IPS DF 4.7 (cell line): ENCODE measurements around the gene RALGAPB.

Experiments used
- DNase-seq: peaks from one replicate; pipeline ENCODE4 v3.0.0-alpha.2; 2013; ENCODE audit warnings: low spot score; ENCODE audit errors: extremely low read depth

Gene RALGAPB

DNA sequence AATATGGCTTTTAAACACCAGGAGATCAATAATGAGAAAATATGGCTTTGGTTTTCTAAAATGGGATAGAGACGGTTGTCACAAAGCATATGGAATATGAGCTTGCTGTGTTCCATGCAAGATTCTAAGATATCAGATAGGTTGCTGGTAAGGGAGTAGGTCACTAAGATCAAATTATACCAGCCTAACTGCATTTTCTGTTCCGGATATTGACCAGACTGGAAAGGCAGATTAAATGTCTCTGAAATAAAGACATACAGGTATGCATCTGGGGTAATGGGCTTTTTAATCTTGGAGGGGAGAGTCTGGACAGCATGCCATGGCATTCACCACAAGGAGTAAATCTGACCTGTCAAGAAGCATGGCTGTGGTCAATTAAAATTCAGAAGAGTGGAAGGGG, 73.1 kb downstream of the RALGAPB start:
- DNase-seq: no peak

DNA sequence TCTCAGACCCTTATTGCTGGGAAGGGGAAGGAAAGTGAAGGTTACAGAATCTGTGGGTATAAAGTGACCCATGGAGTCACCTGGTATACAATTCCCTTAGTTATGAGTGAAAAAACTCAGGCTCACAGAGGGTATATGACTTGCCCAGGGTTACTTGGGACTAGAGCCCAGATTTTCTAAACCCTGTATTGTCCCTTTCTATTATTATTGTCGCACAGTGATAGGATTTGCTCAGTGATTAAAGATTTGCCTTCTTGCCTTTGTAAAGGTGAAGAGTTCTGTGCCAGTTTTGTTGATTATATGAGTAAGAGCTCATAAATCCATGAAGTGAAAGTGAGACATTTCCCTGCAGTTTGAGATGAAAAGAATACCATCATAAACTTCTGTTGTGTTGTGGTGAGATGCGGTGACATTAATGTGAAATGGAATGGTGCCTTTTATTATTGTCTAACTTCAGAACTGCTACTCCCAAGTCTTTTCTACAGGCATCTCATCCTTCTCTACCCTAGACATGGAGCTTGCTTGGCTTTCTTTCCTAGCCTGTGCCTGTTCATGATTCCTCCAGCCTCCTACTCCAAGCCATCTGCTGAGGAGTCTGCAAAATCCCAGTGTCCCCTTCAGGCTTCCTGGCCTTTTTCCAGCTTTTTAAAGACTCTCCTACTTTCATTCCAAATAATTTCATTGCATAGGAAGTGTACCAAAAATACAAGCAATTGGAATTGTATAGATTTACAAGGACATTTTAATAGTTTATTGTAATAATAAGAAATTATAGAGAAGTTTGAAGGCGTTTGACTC, 74.8 kb downstream of the RALGAPB start:
- DNase-seq: no peak

DNA sequence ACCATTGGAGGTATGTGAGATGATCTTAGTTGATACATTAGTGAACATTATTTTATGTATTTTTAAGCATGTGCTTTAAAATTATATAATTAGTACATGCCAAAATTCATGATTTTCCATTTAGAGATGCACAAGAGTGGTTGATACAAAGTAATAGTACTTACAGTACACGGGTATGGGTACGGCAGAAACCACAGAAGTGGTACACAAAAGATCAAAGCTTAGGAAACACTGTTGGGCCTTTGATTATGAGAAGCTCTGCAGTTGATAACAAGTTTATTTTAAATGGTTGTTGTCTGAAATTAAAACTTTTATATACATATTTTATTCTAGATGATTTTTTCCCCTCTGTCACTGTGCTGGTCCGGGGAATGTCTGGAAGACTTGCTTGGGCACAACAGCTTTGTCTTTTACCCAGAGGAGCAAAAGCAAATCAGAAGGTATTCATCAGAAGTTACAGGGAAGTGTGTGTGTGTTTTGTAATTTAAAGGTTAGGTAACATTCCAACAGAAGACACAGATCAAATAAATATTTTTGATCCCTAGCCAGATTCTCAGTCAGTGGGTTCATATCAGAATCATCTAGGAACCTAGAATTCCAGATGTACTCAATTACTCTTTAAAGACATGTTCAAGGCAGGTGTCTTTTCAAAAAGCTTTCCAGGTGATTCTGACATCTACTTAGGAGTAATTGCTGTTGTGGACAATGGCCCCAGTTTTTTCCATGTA, 75.9 kb downstream of the RALGAPB start:
- no peak for DNase-seq

DNA sequence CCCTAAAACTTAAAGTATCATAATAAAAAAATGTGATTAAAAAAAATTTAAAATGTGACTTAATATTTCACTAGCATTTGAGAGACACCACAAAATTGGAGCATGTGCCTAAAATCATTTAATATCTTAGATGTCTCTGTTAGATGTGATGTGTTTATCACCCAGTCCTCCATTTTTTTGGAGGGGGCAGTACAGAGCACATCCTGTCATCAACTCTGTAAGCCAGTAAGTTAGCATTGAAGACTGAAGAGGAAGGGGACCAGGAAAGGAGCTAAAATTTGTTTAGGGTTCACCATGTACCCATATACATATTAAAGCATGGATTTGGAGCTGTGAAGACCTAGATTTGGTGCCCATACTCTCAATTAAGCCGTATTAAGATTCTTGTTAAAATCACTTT, 77.6 kb downstream of the RALGAPB start:
- DNase-seq: no peak

DNA sequence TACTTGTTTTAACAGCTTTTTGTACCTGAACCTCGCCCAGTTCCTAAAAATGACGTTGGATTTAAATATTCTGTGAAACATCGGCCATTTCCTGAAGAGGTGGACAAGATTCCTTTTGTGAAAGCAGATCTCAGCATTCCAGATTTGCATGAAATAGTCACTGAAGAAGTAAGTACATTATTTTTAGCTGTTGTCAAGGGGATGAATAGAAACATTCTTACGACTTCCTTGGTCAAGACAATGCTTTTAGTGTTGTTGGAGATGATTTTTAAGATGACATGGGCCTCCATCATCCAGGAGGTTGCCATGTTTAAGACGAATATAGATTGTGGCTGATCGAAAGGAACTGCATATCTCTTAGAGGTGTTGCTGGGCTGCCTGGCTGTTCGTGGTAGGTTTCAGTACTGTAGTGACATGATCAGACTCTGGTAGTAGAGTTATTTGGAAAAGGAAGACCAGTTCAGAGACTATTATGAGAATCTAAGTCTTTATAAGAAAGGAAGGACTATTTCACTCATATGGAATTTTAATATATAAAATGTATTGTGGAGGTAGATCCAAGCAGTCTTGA, 78.5 kb downstream of the RALGAPB start:
- DNase-seq: no peak

DNA sequence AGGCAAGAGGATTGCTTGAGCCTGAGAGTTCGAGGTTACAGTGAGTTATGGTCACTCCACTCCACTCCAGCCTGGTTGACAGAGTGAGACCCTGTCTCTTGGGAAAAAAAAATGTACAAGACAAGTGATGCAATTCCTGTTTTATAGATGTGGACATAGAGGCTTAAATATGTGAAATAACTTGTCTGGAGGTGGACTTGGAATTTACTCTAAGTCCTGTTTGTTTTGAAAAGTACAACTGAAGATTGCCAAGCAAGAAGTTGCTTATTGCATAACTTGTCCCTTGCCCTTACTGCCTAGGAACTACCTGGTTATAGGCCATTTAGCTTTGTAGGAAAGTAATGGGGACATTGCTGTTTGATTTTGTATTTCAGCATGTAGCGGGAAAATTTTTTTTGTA, 82.3 kb downstream of the RALGAPB start:
- DNase-seq: no peak

DNA sequence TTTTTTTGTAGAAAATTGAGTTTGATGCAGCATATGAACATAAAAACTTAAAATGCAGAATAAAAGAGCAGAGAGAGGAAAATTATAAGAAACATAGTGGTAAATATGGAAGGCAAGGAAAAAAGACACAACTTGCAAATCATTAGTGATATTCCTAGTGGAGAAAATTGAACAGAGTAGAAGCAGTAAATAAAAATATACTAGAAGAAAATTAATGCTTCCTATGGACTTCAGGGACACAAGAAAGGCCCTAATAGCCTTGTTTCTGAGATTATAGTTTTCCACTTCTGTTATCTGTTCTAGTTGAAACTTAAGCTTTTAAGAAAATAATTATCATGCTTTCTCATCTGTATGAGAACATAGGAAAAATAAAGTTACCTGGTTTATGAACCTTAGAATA, 82.8 kb downstream of the RALGAPB start:
- DNase-seq: no peak

DNA sequence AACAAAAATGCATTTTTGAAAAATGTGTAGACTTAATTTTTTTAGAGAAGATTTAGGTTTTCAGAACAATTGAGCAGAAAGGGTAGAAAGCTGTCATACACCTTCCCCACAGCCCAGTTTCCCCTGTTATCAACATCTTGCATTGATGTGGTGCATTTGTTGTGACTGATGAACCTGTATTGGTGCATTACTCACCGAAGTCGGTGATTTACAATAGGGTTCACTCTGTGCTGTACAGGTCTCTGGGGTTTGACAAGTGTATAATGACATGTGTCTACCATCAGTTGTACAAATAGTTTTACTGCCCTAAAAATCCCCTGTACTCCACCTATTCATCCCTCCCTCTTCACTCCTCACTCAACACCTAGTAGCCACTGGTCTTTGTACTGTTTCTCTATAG, 84.5 kb downstream of the RALGAPB start:
- DNase-seq: no peak

DNA sequence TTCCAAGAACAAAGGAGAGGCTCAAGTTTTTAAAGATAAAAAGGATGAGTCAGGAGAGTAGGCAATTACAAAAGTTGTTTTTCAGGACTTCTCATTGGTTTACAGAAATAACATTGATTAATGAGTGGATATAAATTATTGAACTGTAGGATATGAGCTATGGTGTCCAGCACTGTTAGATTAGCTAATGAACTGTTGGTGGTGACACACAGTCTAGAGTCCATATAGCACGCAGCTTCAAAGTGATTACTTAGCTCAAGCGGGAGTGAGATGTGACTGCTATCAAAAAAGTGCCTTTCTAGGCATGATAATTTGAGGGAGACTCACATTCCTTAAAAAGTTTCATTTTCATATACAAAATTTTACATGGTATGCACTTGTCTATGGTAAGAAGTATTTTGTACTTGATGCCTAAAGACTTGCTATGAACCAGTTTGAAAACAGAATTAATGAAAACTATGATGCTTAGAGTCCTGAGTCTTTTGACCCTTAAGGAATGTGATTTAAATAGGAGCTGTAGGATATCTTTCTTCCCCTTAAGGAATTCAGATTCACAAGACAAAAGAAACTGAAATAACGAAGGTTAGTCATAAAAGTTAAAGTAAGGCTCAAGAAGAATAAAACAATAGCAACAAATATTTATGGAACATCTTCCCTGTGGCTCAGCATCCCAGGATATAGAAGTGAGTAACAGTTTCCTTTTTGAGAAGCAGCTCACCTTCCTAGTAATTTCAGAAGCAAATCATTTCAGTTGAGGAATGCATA, 86.1 kb downstream of the RALGAPB start:
- DNase-seq: no peak

DNA sequence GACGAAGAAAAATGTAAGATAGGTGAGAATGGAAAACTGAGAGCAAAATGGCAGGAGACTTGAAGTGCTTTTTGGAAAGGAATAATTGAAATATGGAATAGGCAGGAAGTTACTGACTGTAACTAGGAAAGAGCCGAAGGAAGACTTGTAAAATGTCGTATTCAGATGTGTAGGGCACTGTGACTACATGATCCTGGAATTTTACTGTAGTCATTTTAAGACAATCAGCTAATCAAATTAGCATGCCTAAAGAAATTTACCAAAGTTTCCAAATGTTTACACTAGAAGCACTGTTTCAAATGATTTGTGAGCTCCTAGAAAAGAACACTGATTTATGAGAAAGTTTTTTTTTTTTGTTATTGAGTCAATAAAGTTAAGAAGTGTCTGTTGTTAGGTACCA, 87.1 kb downstream of the RALGAPB start:
- no peak for DNase-seq

DNA sequence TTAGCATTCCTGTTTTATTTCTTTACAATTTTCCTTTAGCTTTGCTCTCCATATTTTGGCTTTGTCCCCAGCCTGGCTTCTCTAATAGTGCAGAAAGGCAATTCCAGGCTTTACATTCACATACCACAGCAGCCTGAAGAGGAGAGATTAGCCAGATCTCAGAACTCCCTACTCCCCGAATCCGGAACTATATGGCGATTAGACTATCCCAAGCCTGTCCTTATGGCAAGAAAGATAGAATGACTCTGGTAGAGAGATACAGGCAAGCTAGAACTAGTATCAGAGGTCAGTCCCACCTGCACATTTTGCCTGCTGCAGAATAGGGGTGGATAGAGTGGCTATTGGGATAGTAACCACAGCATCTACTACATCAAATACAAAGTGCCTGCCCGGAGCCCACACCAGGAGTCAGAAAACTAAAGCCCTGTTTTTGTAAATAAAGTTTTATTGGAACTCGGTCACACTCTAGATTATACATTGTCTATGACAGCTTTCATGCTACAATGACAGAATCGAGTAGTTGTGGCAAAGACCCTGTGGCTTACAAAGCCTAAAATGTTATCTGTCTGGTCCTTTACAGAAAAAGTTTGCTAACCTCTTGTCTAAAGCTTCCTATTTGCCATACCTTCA, 91.3 kb downstream of the RALGAPB start:
- no peak for DNase-seq

DNA sequence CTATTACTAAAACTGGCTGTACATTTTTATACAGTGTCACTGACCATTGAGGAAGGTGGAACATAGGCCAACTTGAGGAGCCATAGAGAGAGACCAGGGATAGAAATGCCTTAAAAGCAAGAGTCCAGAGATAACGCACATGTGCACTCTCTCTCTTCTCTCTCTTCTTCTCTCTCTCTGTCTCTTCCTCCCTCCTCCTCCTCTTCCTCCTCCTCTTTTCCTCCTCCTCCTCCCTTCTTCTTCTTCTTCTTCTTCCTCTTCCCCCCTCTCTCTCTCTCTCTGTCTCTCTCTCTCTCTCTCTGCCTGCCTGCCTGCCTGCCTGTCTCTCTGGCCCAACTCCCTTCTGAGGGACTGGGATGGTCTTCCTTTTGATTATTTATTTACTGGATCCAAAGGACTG, 92.0 kb downstream of the RALGAPB start:
- DNase-seq: no peak

DNA sequence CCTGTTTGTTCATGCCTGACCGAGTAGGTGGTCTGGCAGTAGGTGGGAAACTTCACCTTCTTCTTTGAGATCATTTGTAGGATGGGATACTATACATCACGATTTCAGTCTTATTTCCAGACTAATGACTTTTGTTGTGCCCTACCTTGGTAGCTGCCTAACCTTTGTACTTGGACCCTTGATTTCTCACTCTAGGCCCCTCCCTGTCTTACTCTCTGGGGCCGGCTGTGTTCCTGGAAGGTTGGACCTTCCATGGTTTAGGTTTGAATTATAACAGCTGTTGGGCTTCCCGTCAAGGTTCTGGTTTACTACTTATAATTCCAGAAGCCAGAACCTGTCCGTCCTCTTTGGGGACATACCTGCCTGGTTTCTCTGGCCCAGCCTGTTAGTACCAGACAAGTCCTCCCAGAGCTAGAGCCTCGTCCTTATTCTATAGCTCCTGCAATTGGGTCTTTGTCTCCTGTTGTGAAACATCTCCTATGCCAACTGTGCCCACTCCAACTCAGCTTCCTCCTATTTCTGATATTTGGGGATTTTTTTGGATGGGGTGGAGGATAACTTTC, 93.5 kb downstream of the RALGAPB start:
- no peak for DNase-seq

DNA sequence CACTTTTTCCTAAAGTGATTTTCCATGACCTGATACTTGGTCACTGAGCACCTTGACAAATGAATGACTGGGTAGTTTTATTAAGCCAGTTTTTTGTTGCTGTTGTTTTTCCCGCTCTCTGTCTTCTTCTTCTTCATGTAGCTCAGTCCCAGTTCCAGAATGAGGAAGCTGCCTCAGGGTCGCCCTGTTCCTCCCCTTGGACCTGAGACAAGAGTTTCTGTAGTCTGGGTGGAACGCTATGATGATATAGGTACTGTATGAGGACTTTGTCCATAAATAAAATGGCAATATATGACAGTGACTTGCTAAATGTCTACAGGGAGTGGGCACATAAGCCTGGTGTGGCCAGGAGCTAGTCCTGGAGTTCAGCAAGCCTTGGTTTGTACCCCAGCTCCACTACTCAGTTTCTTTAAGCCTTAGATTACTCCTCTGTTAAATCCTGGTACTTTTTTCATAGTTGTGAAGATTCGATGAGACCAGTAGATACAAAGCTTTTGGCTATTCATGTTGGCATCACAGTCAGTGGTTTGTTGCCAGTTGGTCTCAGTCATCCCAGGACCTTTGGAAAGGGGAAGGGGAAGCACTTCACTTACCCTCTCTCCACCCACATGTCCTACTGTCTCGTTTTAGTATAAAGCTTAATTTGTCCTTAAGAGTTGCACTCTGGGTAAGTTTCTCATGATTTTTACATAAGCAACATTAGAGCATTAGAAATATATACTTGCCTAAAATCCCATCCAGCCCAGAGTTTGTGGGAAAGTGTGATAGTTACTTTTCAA, 97.3 kb downstream of the RALGAPB start:
- DNase-seq: no peak

DNA sequence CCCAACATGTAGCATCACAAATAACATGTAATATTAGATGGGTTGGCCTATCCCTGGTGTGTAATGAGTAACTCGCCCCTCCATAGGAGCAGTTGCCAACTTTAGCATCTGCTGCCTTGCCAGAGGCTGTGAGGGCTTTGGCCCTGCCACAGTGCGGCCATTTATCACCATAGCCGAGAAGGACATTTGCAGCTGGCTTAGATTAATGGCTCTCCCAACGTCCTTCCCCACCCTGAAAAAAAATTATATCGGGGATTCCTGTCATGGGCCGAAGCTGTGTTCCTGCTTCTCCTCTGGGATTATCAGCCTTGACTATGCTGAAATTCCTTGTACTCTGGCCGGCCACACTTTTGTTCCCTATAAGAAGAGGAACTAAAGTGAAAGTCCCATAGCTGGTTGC, 100.8 kb downstream of the RALGAPB start:
- DNase-seq: no peak

DNA sequence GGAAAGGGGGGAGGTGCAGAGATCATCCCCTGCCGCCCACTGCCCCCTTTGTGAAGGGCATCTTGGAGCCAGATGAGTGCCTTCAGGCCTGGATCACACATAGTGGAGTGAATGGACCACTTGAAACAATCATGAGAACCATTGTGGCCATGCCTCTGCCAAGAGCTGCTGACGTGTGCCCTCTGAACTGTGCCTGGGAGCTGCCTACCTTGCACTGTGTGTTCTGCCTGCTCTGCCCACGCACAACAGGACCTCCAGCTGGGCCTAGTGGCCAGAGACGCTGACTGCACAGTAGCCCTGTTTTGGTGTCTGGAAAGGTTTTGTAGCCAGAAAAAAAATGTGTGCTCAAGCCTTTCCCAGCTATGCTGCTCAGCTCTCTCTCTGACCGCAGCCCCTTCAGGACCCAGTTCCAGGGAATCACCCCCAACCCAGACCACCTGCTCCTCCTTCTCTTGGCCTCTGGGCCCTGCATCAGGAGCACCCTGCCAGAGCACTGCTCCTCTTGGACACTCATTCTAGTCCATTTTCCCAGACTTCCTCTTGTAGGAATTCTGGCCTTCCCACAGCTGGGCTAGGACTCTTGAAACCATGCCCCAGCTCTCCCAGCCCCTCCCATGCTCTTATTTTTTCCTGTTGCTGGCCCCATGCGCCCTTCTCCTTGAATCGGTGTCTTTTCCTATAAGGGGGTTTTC, 106.7 kb downstream of the RALGAPB start:
- no peak for DNase-seq

DNA sequence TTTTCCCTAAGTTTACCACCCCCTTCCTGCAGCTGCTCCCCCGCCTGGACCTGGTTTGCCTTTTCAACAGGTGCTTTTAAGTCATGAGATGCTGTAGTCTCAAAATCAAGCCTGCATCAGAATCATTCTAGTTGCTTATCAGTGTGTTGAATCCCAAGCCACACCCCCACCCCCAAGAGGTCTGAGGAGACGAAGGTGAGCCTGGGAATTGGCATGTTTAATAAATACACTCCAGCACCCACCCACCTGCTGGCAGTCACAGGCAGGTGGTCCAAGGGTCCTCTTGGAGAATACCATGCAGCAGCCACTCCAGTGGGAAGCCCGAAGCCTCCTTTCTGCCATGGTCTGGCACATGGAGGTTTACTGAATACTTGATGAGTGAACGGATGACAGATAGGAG, 107.3 kb downstream of the RALGAPB start:
- no peak for DNase-seq

DNA sequence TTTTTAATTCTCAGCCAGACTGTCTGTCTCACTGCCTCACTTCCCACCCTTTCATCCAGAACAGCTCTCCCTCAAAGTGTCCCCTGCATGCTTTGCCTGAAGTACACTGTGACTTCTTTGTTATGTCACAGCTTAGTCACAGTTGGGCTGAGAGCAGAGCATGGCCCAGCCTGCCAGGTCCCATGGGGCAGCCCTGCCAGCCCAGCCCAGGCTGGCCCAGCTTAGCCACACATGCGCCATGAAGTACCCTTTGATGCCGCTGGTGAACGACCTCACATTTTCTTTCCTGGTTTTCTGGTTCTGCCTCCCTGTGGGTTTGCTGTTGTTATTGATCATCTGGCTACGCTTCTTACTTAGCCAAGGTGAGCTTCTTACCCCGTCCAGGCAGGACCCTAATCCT, 108.4 kb downstream of the RALGAPB start, which contains the start of gene ADIG:
Gene ADIG, plus strand, starts transcription at position 185 of the 400 bp plus-strand sequence. Its CDS starts 54 bp downstream, at position 239.
- no peak for DNase-seq

DNA sequence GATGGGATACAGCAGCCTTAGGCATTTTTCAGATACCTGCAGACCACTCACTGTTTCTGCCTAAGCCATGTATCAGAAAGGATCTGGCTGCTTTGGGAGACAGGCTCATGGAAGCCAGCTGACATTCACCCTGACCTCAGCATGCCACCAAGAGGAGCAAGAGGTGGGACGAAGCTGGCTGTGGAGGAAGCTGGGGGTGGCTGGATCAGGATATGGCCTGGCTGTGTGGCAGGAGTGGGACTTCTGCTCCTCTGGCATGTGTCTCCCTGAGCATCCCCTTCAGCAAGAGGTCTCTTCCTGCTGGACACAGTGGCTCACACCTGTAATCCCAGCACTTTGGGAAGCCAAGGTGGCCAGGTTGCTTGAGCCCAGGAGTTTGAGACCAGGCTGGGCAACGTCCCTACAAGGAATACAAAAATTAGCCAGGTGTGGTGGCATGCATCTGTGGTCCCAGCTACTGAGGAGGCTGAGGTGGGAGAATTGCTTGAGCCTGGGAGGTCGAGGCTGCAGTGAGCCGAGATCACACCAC, 109.3 kb downstream of the RALGAPB start:
- DNase-seq: no peak
